HEK293T (cell line): ENCODE data around the gene ART4.

ENCODE experiments used
- CTBP1 ChIP-seq: fragments of 450-650 bp; IDR thresholded peaks from 2 replicates; pipeline ENCODE4 v1.6.1; 2016; ENCODE audit warnings: borderline replicate concordance
- FOXK2 ChIP-seq: fragments of 450-650 bp; IDR thresholded peaks from 2 replicates; pipeline ENCODE4 v1.6.1; 2016; ENCODE audit warnings: mild to moderate bottlenecking
- SP1 ChIP-seq: fragments of 450-650 bp; IDR thresholded peaks from 2 replicates; pipeline ENCODE4 v1.6.1; 2017

GRCh38 chr12:14878488-14878887, 35.2 kb upstream of the ART4 start:
- TF ChIP-seq CTBP1 (no peak), SP1 (no peak), FOXK2 (no peak)
